IMR-90 (cell line): ENCODE results near the gene MCUB. TPM values are rescaled to one million over a fixed set of nuclear protein-coding genes. Genes with fewer than 3 reads are reported as not detected.

Experiments
- ATAC-seq: fragments of 200-7000 bp; cut with Tn5 transposase; 2 replicates; pipeline ENCODE4 v1.9.1; 2020; ENCODE audit warnings: low read depth, mild to moderate bottlenecking, moderate library complexity
- BruUV-seq: library from RNA; stranded (reverse); fragments of 400-500 nt; replicated peaks from 2 replicates; lab custom pipeline; 2021; lab: Mats Ljungman, UMichigan
- CTCF ChIA-PET: fragments of 300-600 bp; formaldehyde crosslinking; extraction: SDS; loops from one replicate; lab custom pipeline; 2021; ENCODE audit warnings: antibody characterized with exemption; lab: Yijun Ruan, JAX
- POLR2A ChIA-PET: fragments of 300-600 bp; sonication (Branson Sonifier 250); formaldehyde crosslinking; loops from one replicate; lab custom pipeline; 2022; ENCODE audit warnings: antibody characterized with exemption; ENCODE audit not compliant: unreplicated experiment; lab: Charles Lee
- DNase-seq: peaks from one replicate; pipeline ENCODE4 v3.0.0; 2013
- H2AFZ ChIP-seq: replicated peaks from 2 replicates; pipeline ENCODE3; 2013; ENCODE audit warnings: low read length, mild to moderate bottlenecking; ENCODE audit not compliant: poor library complexity
- H2AK5ac ChIP-seq: 2 replicates; pipeline ENCODE4 v1.6.1; 2013; ENCODE audit warnings: low read depth, low read length, inconsistent platforms
- H2AK9ac ChIP-seq: replicated peaks from 2 replicates; pipeline ENCODE3; 2013; ENCODE audit warnings: mild to moderate bottlenecking, low read depth, low read length, moderate library complexity; ENCODE audit not compliant: poor library complexity
- H2BK120ac ChIP-seq: 2 replicates; pipeline ENCODE4 v1.6.1; 2013; ENCODE audit warnings: low read depth, low read length, inconsistent platforms
- H2BK15ac ChIP-seq: 3 replicates; pipeline ENCODE4 v1.6.1; 2013; ENCODE audit warnings: low read depth, low read length, inconsistent platforms
- H2BK20ac ChIP-seq: 2 replicates; pipeline ENCODE4 v1.6.1; 2013; ENCODE audit warnings: low read depth, mild to moderate bottlenecking, inconsistent platforms, low read length, moderate library complexity
- H2BK5ac ChIP-seq: 2 replicates; pipeline ENCODE4 v1.6.1; 2013; ENCODE audit warnings: mild to moderate bottlenecking, low read depth, low read length, inconsistent platforms; ENCODE audit not compliant: poor library complexity, severe bottlenecking
- H3K14ac ChIP-seq: replicated peaks from 2 replicates; pipeline ENCODE4 v1.6.1; 2013; ENCODE audit warnings: low read depth, low read length, inconsistent platforms
- H3K18ac ChIP-seq: 2 replicates; pipeline ENCODE4 v1.6.1; 2013; ENCODE audit warnings: low read depth, low read length, control low read depth
- H3K23ac ChIP-seq: 2 replicates; pipeline ENCODE4 v1.6.1; 2013; ENCODE audit warnings: low read depth, low read length, inconsistent platforms
- H3K27ac ChIP-seq: 2 replicates; pipeline ENCODE4 v1.5.1; 2013; ENCODE audit warnings: mild to moderate bottlenecking, control low read depth, low read length; ENCODE audit not compliant: insufficient read depth
- H3K27me3 ChIP-seq: 2 replicates; pipeline ENCODE4 v1.6.1; 2013; ENCODE audit warnings: low read length; ENCODE audit not compliant: control insufficient read depth, insufficient read depth
- H3K36me3 ChIP-seq: 2 replicates; pipeline ENCODE4 v1.6.1; 2013; ENCODE audit warnings: low read length, mixed read lengths; ENCODE audit not compliant: control insufficient read depth, insufficient read depth
- H3K4ac ChIP-seq: 2 replicates; pipeline ENCODE4 v1.6.1; 2013; ENCODE audit warnings: low read depth, low read length, inconsistent platforms
- H3K4me1 ChIP-seq: 2 replicates; pipeline ENCODE4 v1.6.1; 2013; ENCODE audit warnings: low read length, mixed read lengths; ENCODE audit not compliant: control insufficient read depth, insufficient read depth
- H3K4me2 ChIP-seq: 2 replicates; pipeline ENCODE4 v1.6.1; 2013; ENCODE audit warnings: low read depth, mild to moderate bottlenecking, control low read depth, low read length, moderate library complexity
- H3K4me3 ChIP-seq: 2 replicates; pipeline ENCODE4 v1.5.1; 2013; ENCODE audit warnings: low read depth, mild to moderate bottlenecking, control low read depth, low read length, moderate library complexity; ENCODE audit not compliant: insufficient read depth
- H3K56ac ChIP-seq: 2 replicates; pipeline ENCODE4 v1.6.1; 2013; ENCODE audit warnings: low read length, inconsistent platforms; ENCODE audit not compliant: insufficient read depth; ENCODE audit errors: extremely low read depth
- H3K79me1 ChIP-seq, 2 experiments: 2 replicates each; pipeline ENCODE4 v1.6.1; 2013; ENCODE audit warnings: low read length in 2 of 2, inconsistent platforms in 1 of 2, low read depth in 1 of 2
- H3K9ac ChIP-seq: 2 replicates; pipeline ENCODE4 v1.6.1; 2013; ENCODE audit warnings: low read depth, low read length, control low read depth
- H3K9me1 ChIP-seq: 2 replicates; pipeline ENCODE4 v1.6.1; 2013; ENCODE audit warnings: low read length, inconsistent platforms; ENCODE audit not compliant: insufficient read depth
- H3K9me3 ChIP-seq: 2 replicates; pipeline ENCODE4 v1.6.1; 2013; ENCODE audit warnings: low read length; ENCODE audit not compliant: control insufficient read depth, insufficient read depth
- H4K20me1 ChIP-seq: 2 replicates; pipeline ENCODE4 v1.6.1; 2013; ENCODE audit warnings: low read length, inconsistent platforms; ENCODE audit not compliant: insufficient read depth
- H4K5ac ChIP-seq: 2 replicates; pipeline ENCODE4 v1.6.1; 2013; ENCODE audit warnings: mild to moderate bottlenecking, low read depth, low read length, control low read depth
- H4K8ac ChIP-seq, 2 experiments: 2 replicates each; pipeline ENCODE4 v1.6.1; 2013; ENCODE audit warnings: low read depth in 2 of 2, low read length in 2 of 2, control low read depth in 1 of 2, inconsistent platforms in 1 of 2
- H4K91ac ChIP-seq: 2 replicates; pipeline ENCODE4 v1.6.1; 2013; ENCODE audit warnings: low read depth, low read length, inconsistent platforms; ENCODE audit not compliant: insufficient read depth
- FOS ChIP-seq: fragments of 150-350 bp; IDR thresholded peaks from 2 replicates; pipeline ENCODE4 v1.6.1; 2016; ENCODE audit warnings: low read depth, low read length
- MAFK ChIP-seq: IDR thresholded peaks from 2 replicates; pipeline ENCODE4 v1.6.1; 2012; ENCODE audit warnings: low read depth, low read length, improper control_type of control experiment
- MAZ ChIP-seq: IDR thresholded peaks from 2 replicates; pipeline ENCODE4 v1.6.1; 2012; ENCODE audit warnings: low read depth, mild to moderate bottlenecking, low read length, improper control_type of control experiment, moderate library complexity, borderline replicate concordance
- RAD21 ChIP-seq: IDR thresholded peaks from 2 replicates; pipeline ENCODE4 v1.6.1; 2012; ENCODE audit warnings: low read length, improper control_type of control experiment
- SMC3 ChIP-seq: fragments of 150-350 bp; IDR thresholded peaks from 2 replicates; pipeline ENCODE4 v1.6.1; 2016; ENCODE audit warnings: low read depth, mild to moderate bottlenecking, antibody characterized with exemption, low read length, moderate library complexity
- USF2 ChIP-seq: fragments of 150-350 bp; IDR thresholded peaks from 2 replicates; pipeline ENCODE4 v1.6.1; 2017; ENCODE audit warnings: mild to moderate bottlenecking, antibody characterized with exemption, low read length, low read depth
- dilution Hi-C: fragments of 300-500 bp; cut with HindIII; formaldehyde crosslinking; loops from one replicate; pipeline ENCODE4 v1.14.3; 2018; ENCODE audit warnings: low sequenced_read_pairs; ENCODE audit not compliant: unreplicated experiment
- in situ Hi-C: fragments of 300-500 bp; cut with MboI; formaldehyde crosslinking; loops from 3 replicates; pipeline ENCODE4 v1.14.3; 2019; ENCODE audit warnings: low sequenced_read_pairs, inconsistent platforms, mixed read lengths
- intact Hi-C: fragments of 100-400 bp; cut with micrococcal nuclease; formaldehyde crosslinking; loops from 2 replicates; pipeline ENCODE4 v1.10.0; 2022
- polyA plus RNA-seq, 3 experiments: library from polyadenylated mRNA; depleted of rRNA; stranded (reverse); fragments of >200 nt; gene quantifications; 2 replicates each; pipeline ENCODE4 v1.2.3, GENCODE V29; 2012; ENCODE audit warnings: low replicate concordance in 1 of 3
- total RNA-seq: library from RNA; depleted of rRNA; stranded (reverse); fragments of >200 nt; gene quantifications from 2 replicates; pipeline ENCODE4 v1.2.3, GENCODE V29; 2012

MCUB gene
- total and polyA plus RNA-seq, 2 of the 4 experiments (the other 2 are of a cell fraction) = 18.5 to 20.4 TPM

- Histone ChIP-seq H3K9me1 (no peaks in the 10 kb centered on the region), H3K56ac (no peak overlapping the region), H3K9ac (no peak overlapping the region), H3K79me1 (no peaks in the 10 kb centered on the region), H3K27me3 (no peaks in the 10 kb centered on the region), H3K9me3 (no peaks in the 10 kb centered on the region), H4K8ac (no peak overlapping the region), H3K18ac (no peak overlapping the region), H4K91ac (no peak overlapping the region), H3K4me2 (no peak overlapping the region), H3K4ac (no peak overlapping the region), H2BK20ac (no peak overlapping the region), H2AFZ (no peak overlapping the region), H4K20me1 (no peaks in the 10 kb centered on the region), H3K36me3 (no peaks in the 10 kb centered on the region), H2BK120ac (no peak overlapping the region), H3K23ac (no peak overlapping the region), H2AK9ac (no peak overlapping the region), H3K14ac (no peak overlapping the region), H3K4me1 (no peaks in the 10 kb centered on the region; the same call in 1 of the 2 replicates), H3K27ac (no peak overlapping the region), H2AK5ac (no peak overlapping the region), H2BK5ac (no peak overlapping the region), H3K4me3 (no peak overlapping the region), H2BK15ac (no peak overlapping the region), H4K5ac (no peak overlapping the region)
- in situ Hi-C loops = no loop called here
- dilution Hi-C loops = no loop called here
- BruUV-seq = no TSS peak
- ChIA-PET CTCF (no interaction called here), POLR2A (no interaction called here)
- ATAC-seq = no peak
- intact Hi-C loops = no loop called here
- no peak for DNase-seq
- TF ChIP-seq MAZ = no peak
- no peak for TF ChIP-seq RAD21
- no peak for TF ChIP-seq MAFK
- no peak for TF ChIP-seq SMC3
- TF ChIP-seq USF2 = no peak
- TF ChIP-seq FOS = no peak
Measured at GRCh38 chr4:109607976-109608375, 47.9 kb downstream of the MCUB start.
